ENCODE data around the gene ADGRG1.

ADGRG1 gene

GRCh38 chr16:57635266-57636097, 7.1 kb downstream of the ADGRG1 start:
- no peak for DNase-seq (ENCODE audit: low spot score)

GRCh38 chr16:57636184-57636583, 7.8 kb downstream of the ADGRG1 start:
- no peak for DNase-seq (ENCODE audit: low spot score)

DNA sequence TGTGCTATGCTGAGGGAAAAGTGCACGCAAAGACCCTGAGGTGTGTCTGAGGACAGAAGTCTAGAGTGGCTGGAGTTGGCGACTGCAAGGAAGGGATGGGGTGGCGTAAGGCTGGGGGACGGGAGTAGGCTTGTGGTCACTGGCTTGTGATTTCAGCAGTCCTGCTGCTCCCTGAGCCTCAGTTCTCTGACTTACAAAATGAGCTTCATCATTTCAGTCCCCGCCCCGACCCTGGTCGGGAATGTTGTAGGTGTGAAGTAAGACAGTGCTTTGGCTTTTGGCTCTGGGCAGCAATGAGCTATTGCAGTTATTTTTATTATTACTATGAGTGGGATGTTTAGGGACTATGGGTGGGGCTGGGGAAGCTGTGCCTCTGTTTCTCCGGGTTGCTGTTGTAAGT, 8.6 kb downstream of the ADGRG1 start:
- DNase-seq (ENCODE audit: low spot score): peak; percentile 22

- no peak for DNase-seq (ENCODE audit: low spot score)
These were observed 9.0 kb downstream of the ADGRG1 start for GRCh38 chr16:57637424-57637823.

DNA sequence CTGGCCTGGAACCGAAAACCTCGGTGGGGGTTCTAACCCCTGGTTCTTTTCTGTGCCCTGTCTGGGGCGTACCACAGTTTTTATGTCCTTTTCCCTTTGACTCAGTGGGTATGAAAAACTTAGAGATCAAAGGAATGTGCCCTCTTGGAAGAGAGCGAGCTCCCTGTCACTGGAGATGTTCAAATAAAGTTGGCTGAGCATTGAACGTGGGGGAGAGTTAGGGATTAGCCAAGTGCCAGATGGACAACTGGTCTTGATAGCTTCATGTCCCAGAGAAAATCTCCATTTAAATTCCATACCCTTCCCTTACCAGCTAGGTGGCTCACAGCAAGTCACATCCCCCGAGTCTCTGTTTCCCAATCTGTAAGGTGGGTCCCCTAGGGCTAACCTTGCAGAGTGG, 9.5 kb downstream of the ADGRG1 start:
- DNase-seq (ENCODE audit: low spot score): no peak

DNA sequence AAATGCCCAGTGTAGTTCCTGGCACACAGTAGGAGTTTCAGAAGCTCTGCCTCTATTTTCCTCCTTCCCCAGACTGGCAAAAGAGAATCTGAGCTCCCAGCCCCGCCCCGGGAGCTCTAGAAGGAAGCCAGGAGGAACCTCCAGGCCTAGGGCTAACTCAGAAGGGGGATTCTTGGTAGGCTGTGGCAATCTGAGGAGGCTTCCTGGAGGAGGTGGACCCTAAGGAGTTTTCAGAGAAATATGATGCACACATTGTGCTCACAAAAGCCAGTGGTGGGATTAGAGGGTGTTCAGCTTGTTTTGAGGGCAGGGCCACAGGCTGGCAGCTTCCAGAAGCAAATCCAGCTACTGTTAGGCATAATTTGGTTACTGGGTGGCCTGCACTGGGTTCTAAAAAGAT, 10.0 kb downstream of the ADGRG1 start:
- DNase-seq (ENCODE audit: low spot score): no peak

GRCh38 chr16:57639172-57639887, 10.9 kb downstream of the ADGRG1 start:
- DNase-seq (ENCODE audit: low spot score): peak; percentile 28

GRCh38 chr16:57640185-57640584, 11.8 kb downstream of the ADGRG1 start:
- no peak for DNase-seq (ENCODE audit: low spot score)

- DNase-seq (ENCODE audit: low spot score): no peak
These were observed 12.2 kb downstream of the ADGRG1 start for GRCh38 chr16:57640612-57641011.

- no peak for DNase-seq (ENCODE audit: low spot score)
These were observed 14.0 kb downstream of the ADGRG1 start for GRCh38 chr16:57642160-57643135.

DNA sequence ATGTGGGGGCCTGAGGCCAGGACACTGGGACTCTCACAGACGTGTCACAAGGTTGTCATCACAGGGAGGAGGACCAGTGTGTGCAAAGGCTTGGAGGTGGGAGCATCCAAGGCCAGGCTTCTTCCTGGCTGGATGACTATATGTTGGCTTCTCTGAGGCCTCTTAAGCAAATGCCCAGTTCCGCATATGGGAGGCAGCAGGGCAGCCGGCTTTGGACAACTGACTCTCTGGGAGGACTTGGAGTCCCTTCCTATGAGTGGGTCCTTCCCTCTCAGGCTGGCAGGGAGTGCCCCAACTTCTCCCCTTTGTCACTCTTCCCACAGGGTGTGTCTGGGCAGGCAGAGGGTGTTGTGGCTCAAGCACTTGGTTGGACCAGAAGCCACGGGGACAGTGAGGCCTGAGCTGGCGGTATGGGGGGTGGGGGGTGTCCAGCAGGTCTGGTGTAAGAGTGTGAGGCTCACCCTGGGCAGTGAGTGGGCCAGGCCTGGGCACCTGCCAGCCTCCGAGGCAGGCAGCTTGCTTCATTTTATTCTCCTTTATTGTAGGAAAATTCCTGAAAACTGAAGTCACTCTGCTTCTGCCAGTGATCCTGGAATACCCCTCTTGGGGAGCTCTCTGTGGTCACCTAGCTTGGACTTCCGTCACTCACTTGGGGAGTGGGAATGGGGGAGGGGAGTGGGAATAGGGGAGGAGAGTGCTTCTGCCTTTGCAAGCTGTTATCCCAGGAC, 14.9 kb downstream of the ADGRG1 start:
- DNase-seq (ENCODE audit: low spot score): peak; percentile 79

DNA sequence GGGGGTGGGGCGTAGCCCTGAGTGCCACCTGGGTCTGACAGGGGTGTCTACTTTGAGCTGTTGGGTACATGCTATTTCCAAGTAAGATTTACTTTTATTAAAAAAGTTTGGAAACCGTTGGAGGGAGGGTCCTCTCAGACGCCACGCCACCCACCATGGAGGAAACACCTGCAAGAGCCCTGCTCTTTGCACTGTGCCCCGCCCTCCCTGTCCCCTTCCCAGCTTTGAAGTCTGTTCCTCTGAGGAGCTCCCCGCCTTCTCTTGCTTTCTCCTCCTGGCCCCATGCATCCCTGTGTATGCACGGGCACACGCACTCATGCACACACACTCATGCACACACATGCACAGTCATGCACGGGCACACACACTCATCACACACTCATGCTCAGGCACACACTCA, 15.5 kb downstream of the ADGRG1 start:
- no peak for DNase-seq (ENCODE audit: low spot score)

GRCh38 chr16:57644383-57645014, 16.1 kb downstream of the ADGRG1 start:
- no peak for DNase-seq (ENCODE audit: low spot score)

GRCh38 chr16:57645169-57645568, 16.7 kb downstream of the ADGRG1 start:
- no peak for DNase-seq (ENCODE audit: low spot score)

- DNase-seq (ENCODE audit: low spot score): peak; percentile 69
These were observed 17.4 kb downstream of the ADGRG1 start for GRCh38 chr16:57645691-57646387.

- DNase-seq (ENCODE audit: low spot score): no peak
These were observed 18.1 kb downstream of the ADGRG1 start for GRCh38 chr16:57646388-57647039.

DNA sequence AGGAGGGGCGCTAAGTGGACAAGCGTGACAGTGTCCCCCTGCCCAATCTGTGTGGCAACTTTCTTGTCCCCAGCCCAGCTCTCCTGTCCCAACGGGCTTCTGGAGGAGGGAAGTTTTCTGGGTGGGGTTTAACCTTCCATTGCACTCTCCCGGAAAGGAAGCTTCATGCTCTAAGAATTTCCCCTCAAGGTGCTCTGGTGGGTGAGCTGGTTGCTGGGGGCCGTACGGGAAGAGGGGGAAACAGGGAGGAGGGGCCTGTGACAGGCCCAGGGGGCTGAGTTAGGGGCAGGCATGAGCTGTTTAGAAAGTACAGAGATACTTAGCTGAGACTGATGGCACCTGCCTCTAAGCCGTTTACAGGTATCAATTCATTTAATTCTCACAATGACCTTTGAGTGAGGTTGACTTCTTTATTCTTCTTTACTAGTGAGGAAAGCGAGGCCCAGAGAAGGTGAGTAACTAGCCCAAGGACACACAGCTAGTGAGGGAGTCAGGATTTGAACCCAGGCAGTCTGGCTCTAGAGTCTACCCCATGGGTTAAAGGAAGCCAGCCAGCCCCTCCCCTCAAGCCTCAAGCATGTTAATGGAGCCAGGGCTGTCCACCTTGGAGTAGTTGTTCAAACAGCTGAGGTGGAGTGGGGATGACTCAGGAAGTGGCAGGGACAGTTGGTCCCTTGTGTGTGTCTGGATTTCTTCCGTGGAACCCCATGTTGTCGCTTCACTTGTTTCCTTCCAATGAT, 18.9 kb downstream of the ADGRG1 start:
- no peak for DNase-seq (ENCODE audit: low spot score)

- DNase-seq (ENCODE audit: low spot score): no peak
These were observed 19.7 kb downstream of the ADGRG1 start for GRCh38 chr16:57648125-57648524.
